Astrocyte of the cerebellum (primary cell): ENCODE results near the gene PHOSPHO2.

Source experiments
- DNase-seq: peaks from one replicate; pipeline ENCODE4 v3.0.0-alpha.2; 2011; ENCODE audit warnings: low read depth
- H3K4me3 ChIP-seq: 2 replicates; pipeline ENCODE4 v1.5.1; 2011; ENCODE audit warnings: mild to moderate bottlenecking, low read depth, low read length, moderate library complexity
- CTCF ChIP-seq: IDR thresholded peaks from 2 replicates; pipeline ENCODE4 v1.5.1; 2012; ENCODE audit warnings: low read length, low read depth, moderate library complexity, mild to moderate bottlenecking; ENCODE audit errors: missing control alignments
- in situ Hi-C: cut with HindIII; loops from 2 replicates; pipeline ENCODE4 v1.10.0; 2017; ENCODE audit warnings: low sequenced_read_pairs

PHOSPHO2 gene

GRCh38 chr2:169746240-169746639 is 52.0 kb downstream of the PHOSPHO2 start:
- in situ Hi-C loops: no loop called here
- H3K4me3 ChIP-seq: no peak overlapping the region
- TF ChIP-seq CTCF: no peak
- no peak for DNase-seq

GRCh38 chr2:169748319-169748718 is 54.0 kb downstream of the PHOSPHO2 start:
- no peak overlapping the region for H3K4me3 ChIP-seq
- in situ Hi-C loops: no loop called here
- DNase-seq: no peak
- TF ChIP-seq CTCF: no peak
